NK-92 (cell line): ENCODE measurements around the gene BTN1A1.
"Not testable (repeated sequence)": the region's sequence is repeated elsewhere in the genome, so short reads cannot be mapped to it uniquely, and the experiment has no call there.

ENCODE experiments used
- DNase-seq: peaks from one replicate; lab custom pipeline; 2025; ENCODE audit not compliant: unreplicated experiment; lab: John Stamatoyannopoulos, UW

BTN1A1 gene

GRCh38 chr6:26507658-26508057, 7.6 kb downstream of the BTN1A1 start:
- no peak for DNase-seq

DNA sequence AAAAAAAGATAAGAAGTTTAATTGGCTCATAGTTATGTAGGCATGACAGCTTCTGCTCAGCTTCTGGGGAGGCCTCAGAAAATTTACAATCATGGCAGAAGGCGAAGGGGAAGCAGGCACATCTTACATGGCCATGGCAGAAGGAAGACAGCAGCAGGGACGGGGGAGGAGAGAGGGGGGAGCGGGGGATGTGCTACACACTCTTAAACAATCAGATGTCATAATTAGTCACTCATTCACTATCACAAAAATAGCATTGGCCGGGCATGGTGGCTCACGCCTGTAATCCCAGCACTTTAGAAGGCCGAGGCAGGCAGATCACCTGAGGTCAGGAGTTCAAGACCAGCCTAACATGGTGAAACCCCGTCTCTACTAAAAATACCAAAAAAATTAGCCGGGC, 10.9 kb downstream of the BTN1A1 start:
- DNase-seq, result not testable (repeated sequence)

- DNase-seq, result no peak
Observed at GRCh38 chr6:26514984-26515383, 14.9 kb downstream of the BTN1A1 start.

- no peak for DNase-seq
Observed at GRCh38 chr6:26516481-26517427, 16.7 kb downstream of the BTN1A1 start.

DNA sequence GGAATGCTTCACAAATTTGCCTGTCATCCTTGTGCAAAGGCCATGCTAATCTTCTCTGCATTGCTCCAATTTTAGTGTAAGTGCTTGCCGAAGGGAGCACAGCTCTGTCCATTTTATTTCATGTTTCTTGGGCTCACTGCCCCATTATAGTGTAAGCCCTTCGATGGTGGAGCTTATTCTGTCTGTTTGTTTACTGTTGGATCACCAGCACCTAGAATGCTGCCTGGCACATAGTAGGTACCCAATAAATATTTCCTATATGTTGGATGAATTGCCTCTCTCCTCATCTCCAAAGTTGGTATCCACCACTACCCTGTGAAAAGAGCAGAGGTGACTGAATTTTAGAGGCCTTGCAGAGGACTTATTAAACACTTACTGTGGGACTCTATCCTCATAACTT, 19.3 kb downstream of the BTN1A1 start:
- no peak for DNase-seq

DNA sequence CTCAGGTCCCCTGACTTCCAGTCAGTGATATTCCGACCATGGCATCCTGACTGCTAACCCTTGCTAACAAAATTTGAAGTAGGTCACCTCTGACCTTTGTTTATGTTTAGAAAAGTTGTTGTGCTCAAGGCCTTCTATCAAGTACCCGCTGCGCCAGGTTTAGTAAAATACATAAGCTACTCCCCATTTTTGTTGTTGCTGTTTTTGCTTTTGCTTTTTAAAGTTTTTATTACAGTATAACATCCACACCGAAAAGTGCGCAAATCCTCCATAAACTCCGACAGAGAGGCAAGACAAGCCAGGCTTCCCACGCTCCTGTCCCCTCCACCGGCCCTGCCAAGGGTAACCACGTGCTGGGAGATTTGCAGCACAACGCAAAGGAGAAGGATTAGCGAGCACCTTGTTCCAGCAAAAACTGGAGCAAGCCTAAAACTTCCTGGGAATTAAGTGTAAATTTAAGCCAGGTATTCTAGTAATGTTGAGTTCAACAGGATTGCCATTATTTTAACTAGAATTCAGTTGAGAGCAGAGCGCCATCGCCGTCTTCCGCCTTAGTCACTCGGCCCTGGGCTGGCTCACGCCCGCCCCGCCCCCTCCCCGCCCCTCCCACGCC, 20.2 kb downstream of the BTN1A1 start:
- DNase-seq, result no peak

DNA sequence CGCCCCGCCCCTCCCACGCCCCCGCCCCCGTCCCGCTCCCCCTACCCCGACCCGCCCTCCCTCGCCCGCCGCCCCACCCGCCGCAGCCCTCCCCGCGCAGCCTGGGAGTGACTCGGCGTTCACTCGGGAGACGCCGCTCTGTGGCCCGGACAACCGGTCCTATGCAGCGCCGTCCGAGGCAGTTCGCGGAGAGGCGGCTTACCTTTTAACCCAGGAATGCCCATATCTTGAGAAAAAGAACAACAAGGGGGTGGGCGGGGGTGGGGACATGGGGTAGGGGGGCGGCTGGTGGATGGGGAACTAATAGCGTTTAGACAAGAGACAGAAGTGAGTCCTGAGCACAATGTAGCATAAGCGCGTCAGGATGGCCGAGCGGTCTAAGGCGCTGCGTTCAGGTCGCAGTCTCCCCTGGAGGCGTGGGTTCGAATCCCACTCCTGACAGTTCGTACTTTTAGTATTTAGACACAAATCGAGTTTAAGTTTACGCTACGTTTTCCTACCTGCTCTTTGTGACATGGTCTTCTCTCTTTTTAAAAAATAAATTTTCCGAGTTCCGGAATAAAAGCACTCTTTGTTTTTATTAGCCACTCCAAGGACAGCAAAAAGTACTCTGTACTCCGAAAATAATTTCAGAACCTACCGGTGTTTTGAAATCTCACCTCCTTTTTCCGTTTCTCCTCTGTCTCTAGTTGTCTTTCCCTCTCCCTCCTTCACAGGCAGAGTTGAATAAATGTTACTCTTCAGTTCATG, 20.9 kb downstream of the BTN1A1 start:
- no peak for DNase-seq

DNA sequence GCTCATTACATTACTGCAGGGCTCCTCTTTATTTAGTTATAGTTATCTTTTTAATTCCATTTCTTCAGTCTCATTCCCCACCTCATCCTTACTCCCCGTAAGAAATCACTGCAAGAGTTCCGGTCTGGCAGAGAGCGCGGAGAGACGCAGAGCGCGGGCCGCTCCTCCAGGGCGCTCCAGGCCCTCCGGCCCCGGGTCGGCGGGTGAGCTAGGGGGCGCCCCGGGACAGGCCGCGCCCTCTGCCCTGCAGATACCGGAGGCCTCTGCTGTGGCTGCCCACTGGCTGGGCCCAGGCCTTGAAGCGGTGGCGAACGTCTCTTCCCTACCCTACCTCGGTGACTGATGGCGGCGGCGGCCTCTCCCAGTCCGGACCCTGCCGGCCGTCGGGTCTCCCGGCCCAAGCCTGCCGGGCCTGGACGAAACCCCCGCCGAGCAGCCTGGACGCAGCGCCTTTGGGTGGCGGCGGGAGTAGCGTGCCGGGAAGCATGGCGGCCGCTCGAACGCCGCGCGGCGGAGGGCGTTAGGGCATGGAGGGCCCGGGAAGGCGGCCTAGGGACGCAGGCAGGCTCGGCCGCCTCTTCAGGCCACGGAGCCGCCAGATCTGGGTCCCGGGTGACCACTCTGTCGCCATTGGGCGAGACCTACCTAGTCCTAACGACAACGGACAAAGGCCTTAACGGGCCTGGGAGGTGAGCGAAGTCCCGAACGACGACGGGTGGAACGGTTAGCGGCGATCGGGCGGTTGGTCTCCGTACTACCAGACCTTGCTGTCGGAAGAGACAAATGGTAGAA, 21.7 kb downstream of the BTN1A1 start:
- DNase-seq, result no peak

DNA sequence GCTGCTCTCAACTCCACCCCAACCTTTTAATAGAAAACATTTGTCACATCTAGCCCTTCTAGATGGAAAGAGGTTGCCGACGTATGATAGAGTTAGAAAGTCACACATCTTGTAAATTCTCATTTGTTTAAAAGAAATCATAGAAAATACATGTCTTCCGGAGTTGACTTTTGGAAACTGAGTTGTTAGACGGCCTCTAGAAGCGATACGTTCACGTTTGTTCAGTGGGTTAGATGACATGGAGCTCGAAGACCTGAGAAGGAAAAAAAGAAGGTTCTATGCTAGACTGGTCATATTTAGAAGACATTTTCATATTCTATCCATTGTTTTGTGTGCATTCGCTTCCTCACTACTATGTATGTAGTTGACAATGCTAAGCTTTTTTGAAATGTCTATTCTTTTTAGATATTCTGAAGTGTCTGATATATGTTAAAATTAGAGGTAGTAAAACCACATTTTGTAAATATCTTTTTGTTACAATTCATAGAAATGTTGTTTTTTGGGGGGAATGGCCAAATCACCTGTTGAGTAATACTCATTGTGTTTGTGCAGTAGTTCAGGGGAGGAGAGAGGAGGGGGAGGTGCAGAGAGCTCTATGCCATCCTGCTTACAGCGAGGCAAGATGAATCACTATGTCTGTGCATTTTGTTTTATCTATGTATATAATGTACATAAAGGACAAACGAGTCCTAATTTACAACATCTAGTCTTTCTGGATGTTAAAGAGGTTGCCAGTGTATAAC, 22.6 kb downstream of the BTN1A1 start:
- DNase-seq, result not testable (repeated sequence)

DNA sequence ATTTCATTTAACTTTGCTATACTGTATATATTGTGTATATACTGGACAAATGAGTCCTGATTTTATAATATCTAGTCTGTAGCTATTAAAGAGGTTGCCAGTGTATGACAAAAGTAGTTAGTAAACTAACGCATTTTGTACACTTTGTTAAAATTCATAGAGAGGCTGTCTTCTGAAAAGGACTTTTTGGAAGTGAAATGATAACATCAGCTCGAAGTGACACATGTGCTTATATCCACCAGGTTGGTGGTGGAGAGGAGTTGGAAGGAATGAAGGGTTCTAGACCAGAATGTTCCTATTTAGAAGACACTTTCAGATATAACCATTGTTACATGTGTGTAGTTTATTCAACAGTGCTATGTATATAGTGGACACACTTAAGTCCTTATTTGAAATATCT, 24.2 kb downstream of the BTN1A1 start:
- not testable (repeated sequence) for DNase-seq

DNA sequence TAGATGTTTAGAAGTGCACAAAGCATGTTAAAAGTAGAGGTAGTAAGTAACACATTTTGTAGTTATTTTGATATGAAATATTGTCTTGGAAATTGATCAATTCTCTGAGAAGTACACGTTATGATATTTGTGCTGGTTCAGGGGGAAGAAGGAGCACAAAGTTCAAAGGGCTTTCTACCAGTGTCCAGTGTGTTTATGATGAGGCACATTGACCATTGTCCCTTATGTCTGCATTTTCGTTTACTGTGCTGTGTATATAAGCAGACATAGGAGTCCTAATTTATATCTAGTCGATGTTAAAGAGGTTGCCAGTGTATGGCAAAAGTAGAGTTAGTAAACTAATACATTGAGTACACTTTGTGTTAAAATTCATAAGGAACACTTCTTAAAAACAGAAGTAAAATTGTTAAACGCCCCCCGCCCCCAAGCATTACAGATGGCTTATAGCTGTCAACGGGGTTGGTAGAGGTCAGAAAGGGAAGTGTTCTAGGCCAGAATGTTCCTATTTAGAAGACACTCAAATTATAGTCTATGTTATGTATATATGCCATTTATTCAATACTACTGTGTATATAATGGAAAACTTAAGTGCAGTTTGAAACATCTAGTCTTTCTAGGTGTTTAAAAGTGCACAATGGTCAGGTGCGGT, 24.7 kb downstream of the BTN1A1 start:
- no peak for DNase-seq

- DNase-seq, result no peak
Observed at GRCh38 chr6:26525838-26526237, 25.7 kb downstream of the BTN1A1 start.

GRCh38 chr6:26526928-26527327, 26.8 kb downstream of the BTN1A1 start:
- no peak for DNase-seq

DNA sequence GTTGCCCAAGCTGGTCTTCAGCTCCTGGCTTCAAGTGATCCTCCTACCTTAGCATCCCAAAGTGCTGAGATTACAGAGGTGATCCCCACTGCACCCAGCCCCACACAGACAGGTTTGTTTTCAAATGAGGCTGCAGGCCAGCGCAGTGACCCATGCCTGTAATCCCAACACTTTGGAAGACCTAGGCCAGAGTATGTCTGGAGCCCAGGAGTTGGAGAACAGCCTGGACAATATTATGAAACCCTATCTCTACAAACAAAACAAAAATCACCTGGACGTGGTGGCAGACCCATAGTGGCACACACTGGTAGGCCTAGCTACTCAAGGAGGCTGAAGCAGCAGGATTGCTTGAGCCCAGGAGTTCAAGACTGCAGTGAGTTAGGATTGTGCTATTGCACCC, 30.1 kb downstream of the BTN1A1 start:
- DNase-seq, result no peak

DNA sequence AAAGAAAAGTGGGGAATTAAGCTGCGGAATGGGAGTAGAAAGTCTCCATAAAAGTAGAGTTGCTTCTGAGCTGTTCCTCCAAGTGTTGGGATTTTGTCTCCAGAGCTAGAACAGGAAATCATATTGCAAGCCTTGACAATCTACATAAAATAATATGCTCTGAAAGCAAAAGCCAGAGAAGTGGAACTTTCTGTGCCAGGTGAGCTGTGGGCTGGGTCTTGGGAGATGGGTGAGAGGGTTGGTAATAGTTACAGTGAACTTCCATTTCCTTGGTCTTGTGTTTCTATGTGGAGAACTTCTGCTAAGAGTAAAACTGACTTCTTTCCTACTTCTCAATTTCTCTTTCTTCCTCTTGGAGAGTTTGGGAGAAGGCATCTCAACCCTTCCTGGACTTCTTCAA, 31.8 kb downstream of the BTN1A1 start:
- DNase-seq, result no peak

DNA sequence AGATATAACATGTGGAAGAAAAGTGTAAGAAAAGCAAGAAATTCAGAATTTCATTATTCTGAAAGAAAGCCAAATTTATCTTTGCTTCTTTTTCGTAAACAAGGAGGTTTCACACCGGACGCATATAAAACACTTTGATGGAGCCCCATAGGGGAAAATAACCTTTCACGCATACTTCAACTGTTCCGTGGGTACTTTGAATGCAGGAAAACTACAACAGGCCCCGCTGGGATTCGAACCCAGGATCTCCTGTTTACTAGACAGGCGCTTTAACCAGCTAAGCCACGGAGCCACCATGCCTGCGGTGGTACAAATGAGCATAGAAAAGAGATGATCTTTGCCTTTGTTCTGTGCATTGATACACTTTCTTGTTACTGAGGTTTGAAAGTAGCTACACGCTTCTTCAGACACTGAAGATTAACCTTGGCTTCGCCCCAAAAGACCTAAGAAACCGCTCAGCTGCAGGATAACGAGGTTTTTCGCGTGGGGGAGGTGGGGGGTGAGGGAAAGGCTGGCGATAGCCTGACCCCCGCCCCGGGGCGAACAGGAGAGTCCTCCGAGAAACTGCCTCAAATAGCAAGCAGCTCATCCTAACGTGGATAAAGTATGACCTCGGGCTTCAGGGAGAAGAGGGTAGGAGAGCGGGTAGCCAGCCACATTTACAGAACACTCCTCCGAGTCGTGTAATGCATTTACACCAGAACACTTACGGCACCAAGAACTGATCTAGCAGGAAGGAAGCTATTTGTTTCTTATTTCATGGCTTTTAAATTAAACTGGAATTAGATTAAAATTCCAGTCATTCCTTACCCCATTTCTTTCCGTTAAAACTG, 32.8 kb downstream of the BTN1A1 start:
- DNase-seq, result peak; percentile 54

DNA sequence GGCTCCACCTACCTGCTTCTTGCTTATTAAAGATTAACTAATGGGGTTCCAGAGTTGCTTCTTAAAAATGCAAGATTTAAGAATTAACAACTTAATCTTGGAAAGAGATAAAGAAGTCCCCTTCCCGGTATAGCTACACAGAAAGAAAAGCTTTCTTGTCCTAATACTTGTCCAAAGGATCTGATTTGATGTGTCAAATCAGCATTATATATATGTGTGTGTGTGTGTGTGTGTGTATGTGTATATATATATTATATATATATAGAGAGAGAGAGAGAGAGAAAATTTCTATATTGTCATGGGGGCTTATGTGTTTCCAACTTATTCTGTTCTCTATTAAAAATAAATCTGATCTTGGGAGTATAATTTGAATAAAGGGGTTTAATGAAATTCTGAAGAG, 33.4 kb downstream of the BTN1A1 start:
- no peak for DNase-seq

DNA sequence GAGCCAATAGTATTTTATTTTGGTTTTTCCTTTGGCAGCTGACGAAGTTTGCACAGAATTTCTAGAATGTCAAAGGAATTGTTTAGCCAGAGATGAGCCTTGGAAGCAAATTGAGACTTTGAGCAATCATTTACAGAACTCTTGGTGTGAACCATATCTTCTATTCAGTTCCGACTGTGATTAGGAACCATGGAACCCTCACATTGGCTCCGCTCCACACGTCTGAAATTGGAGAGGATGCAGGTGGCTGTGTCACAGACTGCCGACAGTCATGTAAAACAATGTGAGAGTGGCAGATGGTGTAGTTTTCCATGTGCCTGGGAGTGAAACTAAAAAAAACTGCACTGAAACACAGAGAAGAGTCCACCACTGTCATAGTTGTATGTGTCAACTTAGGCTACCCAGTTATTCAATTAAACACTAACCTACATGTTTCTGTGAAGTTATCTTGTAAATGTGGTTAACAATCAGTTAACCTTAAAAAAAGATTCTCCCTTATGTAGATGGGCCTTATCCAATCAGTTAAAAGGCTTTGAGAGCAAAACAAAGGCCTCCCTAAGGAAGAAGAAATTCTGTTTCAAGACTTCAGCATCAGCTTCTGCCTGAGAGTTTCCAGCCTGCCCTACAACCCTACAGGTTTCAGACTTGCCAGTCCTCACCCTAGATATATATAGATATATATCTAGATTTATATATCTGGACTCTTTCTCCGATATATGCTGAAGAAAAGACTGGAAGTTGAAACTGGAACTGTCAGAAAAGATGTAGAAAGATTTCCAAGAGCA, 34.8 kb downstream of the BTN1A1 start:
- DNase-seq, result no peak
